GM23248 (cell line): ENCODE data around the gene SH3BP5L.
"Not testable (repeated sequence)": the region's sequence is repeated elsewhere in the genome, so short reads cannot be mapped to it uniquely, and the experiment has no call there.

Experiments
- EZH2 ChIP-seq: fragments of 200-600 bp; sonication (generic); IDR thresholded peaks from 2 replicates; pipeline ENCODE4 v1.6.1; 2018; ENCODE audit warnings: antibody characterized with exemption, mild to moderate bottlenecking; ENCODE audit not compliant: insufficient read depth, poor library complexity, severe bottlenecking
- EZH2phosphoT487 ChIP-seq: fragments of 200-600 bp; sonication (generic); IDR thresholded peaks from 2 replicates; pipeline ENCODE4 v1.6.1; 2018; ENCODE audit warnings: antibody characterized with exemption, moderate library complexity, mild to moderate bottlenecking, low read depth; ENCODE audit not compliant: insufficient read depth

GRCh38 chr1:248830718-248831017 is 5.0 kb upstream of the SH3BP5L start:
- TF ChIP-seq EZH2, EZH2phosphoT487: not testable (repeated sequence)
